ENCODE measurements around the gene CHST14. TPM values are rescaled to one million over a fixed set of nuclear protein-coding genes. Genes with fewer than 3 reads are reported as not detected.
"Not testable (repeated sequence)": the region's sequence is repeated elsewhere in the genome, so short reads cannot be mapped to it uniquely, and the experiment has no call there.

Gene CHST14
- total RNA-seq, 1 donor, result 14.2 TPM

DNA sequence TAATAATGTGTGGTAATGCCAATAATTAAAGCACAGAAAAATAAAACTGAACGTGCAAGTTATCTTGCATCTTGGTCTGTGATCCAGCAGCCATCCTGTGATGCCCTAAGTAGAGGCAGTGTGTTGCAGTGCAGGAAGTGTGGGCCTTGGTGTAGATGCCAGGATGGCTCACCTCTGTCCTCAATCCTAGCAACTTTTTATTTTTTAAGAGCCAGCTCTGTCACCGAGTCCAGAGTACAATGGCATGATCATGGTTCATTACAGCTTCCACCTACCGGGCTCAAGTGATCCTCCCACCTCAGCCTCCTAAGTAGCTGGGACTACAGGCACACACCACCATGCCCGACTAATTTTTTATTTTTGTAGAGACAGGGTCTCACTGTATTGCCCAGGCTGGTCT is 22.4 kb upstream of the CHST14 start:
- no peak overlapping the region for H3K4me3 ChIP-seq (ENCODE audit: low read depth, low read length)
- DNase-seq (ENCODE audit: low read depth), result no peak
- TF ChIP-seq, protein P1, sequence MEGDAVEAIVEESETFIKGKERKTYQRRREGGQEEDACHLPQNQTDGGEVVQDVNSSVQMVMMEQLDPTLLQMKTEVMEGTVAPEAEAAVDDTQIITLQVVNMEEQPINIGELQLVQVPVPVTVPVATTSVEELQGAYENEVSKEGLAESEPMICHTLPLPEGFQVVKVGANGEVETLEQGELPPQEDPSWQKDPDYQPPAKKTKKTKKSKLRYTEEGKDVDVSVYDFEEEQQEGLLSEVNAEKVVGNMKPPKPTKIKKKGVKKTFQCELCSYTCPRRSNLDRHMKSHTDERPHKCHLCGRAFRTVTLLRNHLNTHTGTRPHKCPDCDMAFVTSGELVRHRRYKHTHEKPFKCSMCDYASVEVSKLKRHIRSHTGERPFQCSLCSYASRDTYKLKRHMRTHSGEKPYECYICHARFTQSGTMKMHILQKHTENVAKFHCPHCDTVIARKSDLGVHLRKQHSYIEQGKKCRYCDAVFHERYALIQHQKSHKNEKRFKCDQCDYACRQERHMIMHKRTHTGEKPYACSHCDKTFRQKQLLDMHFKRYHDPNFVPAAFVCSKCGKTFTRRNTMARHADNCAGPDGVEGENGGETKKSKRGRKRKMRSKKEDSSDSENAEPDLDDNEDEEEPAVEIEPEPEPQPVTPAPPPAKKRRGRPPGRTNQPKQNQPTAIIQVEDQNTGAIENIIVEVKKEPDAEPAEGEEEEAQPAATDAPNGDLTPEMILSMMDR (IDR thresholded peaks at IDR 0.05; ENCODE audit: insufficient read depth, low read depth, low read length), result no peak

DNA sequence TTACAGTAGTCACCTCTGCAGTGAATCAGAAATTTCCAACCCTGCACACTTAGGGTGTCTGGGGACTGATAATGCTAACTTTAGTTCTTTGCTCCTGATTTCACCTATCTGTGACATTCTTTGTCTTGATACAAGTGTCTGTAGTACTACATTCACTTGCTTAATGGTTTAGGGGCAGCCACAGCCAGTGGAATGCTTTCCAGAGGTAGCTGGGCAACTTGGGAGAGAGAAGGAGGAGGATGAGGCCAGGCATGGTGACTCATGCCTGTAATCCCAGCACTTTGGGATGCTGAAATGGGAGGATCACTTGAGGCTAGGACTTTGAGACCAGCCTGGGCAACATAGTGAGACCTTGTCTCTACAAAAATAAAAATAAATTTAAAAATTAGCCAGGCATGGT is 21.5 kb upstream of the CHST14 start:
- DNase-seq (ENCODE audit: low read depth), result peak; percentile 26
- H3K4me3 ChIP-seq (ENCODE audit: low read depth, low read length), result no peak overlapping the region
- TF ChIP-seq, protein P1 (IDR thresholded peaks at IDR 0.05; ENCODE audit: insufficient read depth, low read depth, low read length), result no peak

DNA sequence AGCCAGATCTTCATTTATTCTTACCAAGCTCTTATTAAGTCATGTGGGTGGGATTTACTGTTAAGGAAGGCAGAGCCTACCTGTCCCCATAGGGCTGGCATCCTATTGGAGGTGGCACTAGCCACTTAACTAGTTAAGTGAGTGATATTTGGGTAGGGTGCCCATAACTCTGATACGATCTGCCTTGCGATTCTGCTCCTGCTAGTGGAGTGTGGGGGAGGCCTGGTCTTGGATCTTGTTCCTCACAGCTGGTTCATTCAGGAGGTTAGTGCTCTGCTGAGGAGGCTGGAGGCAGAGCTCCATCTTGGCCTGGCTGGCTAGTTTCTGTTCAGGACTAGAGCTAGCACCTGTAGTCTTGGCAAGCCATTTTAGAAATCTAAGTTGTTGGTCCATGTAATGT is 20.7 kb upstream of the CHST14 start:
- TF ChIP-seq, protein P1 (IDR thresholded peaks at IDR 0.05; ENCODE audit: insufficient read depth, low read depth, low read length), result no peak
- no peak for DNase-seq (ENCODE audit: low read depth)
- no peak overlapping the region for H3K4me3 ChIP-seq (ENCODE audit: low read depth, low read length)

DNA sequence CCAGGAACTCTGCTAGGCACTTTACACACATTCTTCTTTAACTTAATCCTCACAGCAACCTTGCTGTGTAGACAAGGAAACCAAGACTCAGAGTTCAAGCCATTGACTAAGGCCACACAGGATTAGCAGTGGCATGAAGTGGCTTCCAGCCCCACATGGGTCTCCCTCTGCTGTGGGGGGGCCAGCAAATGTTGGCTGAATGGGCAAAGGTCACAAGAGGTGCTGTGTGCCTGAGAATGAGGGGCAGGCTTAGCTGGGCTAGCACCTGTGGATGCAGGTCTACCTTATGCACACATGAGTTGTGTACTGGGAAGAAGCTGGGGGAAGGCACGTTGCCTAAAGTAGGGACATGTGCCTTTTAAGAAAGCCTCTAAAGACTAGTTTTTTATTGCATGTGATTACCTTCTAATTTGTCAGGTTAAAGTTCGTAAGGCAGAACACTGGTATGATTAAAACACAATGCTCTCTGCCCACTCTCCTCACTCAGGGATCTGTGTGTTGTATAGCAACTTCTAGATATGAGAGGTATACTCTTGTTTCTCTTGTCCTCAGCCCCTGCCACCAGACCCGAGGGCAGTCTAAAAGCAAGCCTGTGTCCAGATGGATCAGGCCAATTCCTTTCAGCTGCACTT is 19.1 kb upstream of the CHST14 start:
- TF ChIP-seq, protein P1 (IDR thresholded peaks at IDR 0.05; ENCODE audit: insufficient read depth, low read depth, low read length), result no peak
- DNase-seq (ENCODE audit: low read depth), result no peak
- H3K4me3 ChIP-seq (ENCODE audit: low read depth, low read length), result no peak overlapping the region

DNA sequence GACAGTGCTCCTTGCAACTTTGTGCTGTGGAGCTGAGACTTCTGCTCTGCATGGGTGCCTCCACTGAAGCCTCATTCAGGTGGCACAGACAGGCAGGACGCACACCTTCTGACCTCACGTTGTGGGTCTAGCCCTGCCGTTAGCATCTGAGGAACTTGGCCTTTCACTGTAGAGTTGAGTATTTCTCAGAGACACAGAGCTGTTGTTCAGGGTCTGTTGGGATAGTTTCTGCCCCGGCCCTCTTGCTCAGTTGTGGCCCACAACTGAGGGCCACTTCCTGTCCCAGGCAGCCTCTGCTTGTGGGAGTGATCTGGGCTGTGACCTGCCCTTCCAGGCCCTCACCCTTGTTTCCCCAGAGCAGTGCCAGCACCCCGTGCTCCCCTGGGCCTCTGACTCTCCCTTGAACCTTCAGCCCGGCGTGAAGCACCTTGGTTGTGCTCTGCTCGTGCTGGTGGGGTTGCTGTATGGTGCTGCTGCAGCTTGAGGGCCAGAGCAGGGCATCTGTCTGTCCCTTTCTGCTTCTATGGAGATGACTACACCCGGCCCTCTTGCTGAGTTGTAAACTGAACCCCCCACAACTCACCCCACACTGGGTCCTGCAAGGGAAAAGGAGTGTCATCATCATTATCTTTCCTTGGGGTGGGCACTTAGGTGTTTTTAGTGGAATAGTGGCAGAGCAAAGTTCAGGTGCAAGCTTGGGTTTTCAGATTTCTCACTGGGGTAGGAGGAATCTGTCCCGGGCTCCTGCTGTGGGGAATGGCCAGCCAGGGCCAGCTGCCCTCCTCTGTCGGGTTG is 18.3 kb upstream of the CHST14 start:
- no peak overlapping the region for H3K4me3 ChIP-seq (ENCODE audit: low read depth, low read length)
- TF ChIP-seq, protein P1 (IDR thresholded peaks at IDR 0.05; ENCODE audit: insufficient read depth, low read depth, low read length), result no peak
- DNase-seq (ENCODE audit: low read depth), result no peak

DNA sequence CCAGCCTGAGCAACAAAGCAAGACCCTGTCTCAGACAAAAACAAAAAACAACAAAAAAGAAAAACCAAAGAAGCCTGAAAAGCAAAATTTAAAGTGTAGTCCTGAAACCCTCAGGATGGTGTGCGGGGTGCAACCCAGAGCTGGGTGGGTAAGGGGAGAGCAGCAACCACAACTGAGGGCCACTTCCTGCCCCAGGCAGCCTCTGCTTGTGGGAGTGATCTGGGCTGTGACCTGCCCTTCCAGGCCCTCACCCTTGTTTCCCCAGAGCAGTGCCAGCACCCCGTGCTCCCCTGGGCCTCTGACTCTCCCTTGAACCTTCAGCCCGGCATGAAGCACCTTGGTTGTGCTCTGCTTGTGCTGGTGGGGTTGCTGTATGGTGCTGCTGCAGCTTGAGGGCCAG is 16.8 kb upstream of the CHST14 start:
- not testable (repeated sequence) for H3K4me3 ChIP-seq (ENCODE audit: low read depth, low read length); DNase-seq (ENCODE audit: low read depth)

DNA sequence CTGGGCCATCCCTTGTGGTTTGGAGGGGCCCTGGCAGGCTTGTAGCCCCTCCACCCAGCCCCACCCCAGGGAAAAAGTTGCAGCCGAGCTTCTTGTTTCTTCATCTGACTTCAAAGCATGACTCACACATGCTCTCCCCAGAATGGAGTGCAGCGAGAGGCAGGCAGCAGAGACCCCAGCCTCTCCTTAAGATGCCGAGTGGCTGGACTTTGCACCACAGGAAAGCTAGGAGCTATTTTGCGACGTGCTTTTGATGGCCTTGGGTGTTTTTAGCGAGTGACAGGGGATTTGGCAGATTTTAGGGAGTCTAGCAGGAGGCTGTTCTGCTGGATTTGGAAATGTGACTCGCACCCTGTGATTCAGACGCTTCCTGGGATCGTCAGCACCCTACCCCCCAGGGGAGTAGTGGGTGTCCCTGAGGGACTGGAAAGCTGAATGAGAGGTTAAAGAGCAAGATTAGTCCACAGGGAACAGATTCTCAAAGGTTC is 15.8 kb upstream of the CHST14 start:
- H3K4me3 ChIP-seq (ENCODE audit: low read depth, low read length), result no peak overlapping the region
- peak; percentile 66 for DNase-seq (ENCODE audit: low read depth)
- TF ChIP-seq, protein P1 (IDR thresholded peaks at IDR 0.05; ENCODE audit: insufficient read depth, low read depth, low read length), result no peak

Measured in fibroblast of villous mesenchyme (primary cell).